Neural crest cell (in vitro differentiated cells): ENCODE results near the gene DMRT3. TPM values are rescaled to one million over a fixed set of nuclear protein-coding genes. Genes with fewer than 3 reads are reported as not detected.

Experiments used
- DNase-seq: peaks from one replicate; pipeline ENCODE4 v3.0.0; 2021; ENCODE audit warnings: low read depth, mixed read lengths, low spot score
- H3K27ac Mint-ChIP-seq: one replicate; pipeline ENCODE4 v1.8.0; 2021; ENCODE audit warnings: mild to moderate bottlenecking, mixed read lengths; ENCODE audit not compliant: unreplicated experiment
- H3K27me3 Mint-ChIP-seq: 2 replicates; pipeline ENCODE4 v1.8.0; 2021; ENCODE audit warnings: low read depth, mild to moderate bottlenecking, mixed read lengths
- H3K36me3 Mint-ChIP-seq: 2 replicates; pipeline ENCODE4 v1.8.0; 2021; ENCODE audit warnings: low read depth, mild to moderate bottlenecking, mixed read lengths
- H3K4me1 Mint-ChIP-seq: 2 replicates; pipeline ENCODE4 v1.8.0; 2021; ENCODE audit warnings: mixed read lengths
- H3K4me3 Mint-ChIP-seq: one replicate; pipeline ENCODE4 v1.8.0; 2021; ENCODE audit warnings: mild to moderate bottlenecking, mixed read lengths
- H3K9me3 Mint-ChIP-seq: 2 replicates; pipeline ENCODE4 v1.8.0; 2021; ENCODE audit warnings: mixed read lengths
- CTCF ChIP-seq: fragments of 200-600 bp; sonication (generic); conservative IDR thresholded peaks from 2 replicates; pipeline ENCODE4 v1.5.0; 2021; ENCODE audit warnings: antibody characterized with exemption, mild to moderate bottlenecking
- total RNA-seq: library from RNA; stranded (reverse); gene quantifications from 2 replicates; pipeline ENCODE4 v1.2.1, GENCODE V29; 2021

The DMRT3 gene
- total RNA-seq, 1 donor from 2014 or later: not detected

DNA sequence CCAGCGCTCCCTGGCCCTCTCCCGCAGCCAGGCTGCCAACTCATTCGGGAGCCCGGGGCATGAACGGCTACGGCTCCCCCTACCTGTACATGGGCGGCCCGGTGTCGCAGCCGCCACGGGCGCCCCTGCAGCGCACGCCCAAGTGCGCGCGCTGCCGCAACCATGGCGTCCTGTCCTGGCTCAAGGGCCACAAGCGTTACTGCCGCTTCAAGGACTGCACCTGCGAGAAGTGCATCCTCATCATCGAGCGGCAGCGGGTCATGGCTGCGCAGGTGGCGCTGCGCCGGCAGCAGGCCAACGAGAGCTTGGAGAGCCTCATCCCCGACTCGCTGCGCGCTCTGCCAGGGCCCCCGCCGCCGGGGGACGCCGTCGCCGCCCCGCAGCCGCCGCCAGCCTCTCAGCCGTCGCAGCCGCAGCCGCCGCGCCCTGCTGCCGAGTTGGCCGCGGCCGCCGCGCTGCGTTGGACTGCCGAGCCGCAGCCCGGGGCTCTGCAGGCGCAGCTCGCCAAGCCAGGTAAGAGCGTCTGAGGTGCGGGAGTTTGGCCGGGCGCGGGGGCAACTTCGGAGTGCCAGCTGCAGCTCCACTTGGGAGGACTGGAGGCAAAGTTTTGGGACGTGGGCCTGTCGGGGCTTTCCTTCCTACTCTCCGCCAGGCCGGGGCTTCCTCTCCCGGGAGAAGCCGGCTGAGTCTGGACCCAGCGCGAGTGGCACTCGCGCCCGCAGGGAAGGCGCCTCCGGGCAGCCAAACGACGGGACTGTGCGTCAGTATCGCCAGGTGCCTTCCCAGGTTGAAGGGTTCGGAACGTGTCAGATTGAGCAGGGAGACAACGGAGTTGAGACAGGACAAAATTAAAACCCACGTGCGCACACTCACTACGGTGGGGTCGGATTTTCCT, 735 bp downstream of the DMRT3 start:
- Mint-ChIP-seq H3K27ac (no peak overlapping the region), H3K9me3 (no peaks in the 10 kb centered on the region), H3K27me3 (peaks cover 93% of the 10 kb centered on the region), H3K4me3 (no peak overlapping the region), H3K36me3 (no peaks in the 10 kb centered on the region), H3K4me1 (peaks cover 20% of the 10 kb centered on the region)
- DNase-seq: no peak
- no peak for TF ChIP-seq CTCF

GRCh38 chr9:977838-978830, 1.7 kb downstream of the DMRT3 start:
- peaks cover 16% of the 10 kb centered on the region for H3K4me1 Mint-ChIP-seq

DNA sequence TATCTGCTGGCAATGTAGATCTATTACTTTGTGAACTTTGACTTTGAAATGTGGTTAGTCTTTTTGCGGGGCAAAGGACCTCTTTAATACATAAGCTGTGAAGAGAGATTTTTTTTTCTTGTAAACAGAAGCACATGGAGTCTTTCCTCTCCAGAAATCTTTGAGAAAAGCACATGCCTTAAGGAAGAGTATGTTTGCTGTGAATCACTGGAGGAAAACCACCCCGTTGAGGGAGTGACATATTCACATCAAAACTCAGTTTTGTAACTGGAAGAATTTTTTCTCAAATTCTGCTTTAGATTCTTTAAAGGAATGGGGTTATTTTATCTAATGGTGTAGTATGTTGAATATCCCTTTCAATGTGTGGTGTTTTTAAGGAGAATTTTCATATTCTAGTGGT, 3.5 kb downstream of the DMRT3 start:
- TF ChIP-seq CTCF: no peak
- H3K27me3 Mint-ChIP-seq: peaks cover 93% of the 10 kb centered on the region
- H3K4me1 Mint-ChIP-seq: peaks cover 5% of the 10 kb centered on the region
- no peaks in the 10 kb centered on the region for H3K36me3 Mint-ChIP-seq
- no peak overlapping the region for H3K27ac Mint-ChIP-seq
- no peaks in the 10 kb centered on the region for H3K9me3 Mint-ChIP-seq
- no peak overlapping the region for H3K4me3 Mint-ChIP-seq
- no peak for DNase-seq

More at GRCh38 chr9:977838-978830, 1.7 kb downstream of the DMRT3 start:
- Mint-ChIP-seq H3K36me3 (no peaks in the 10 kb centered on the region), H3K27ac (no peak overlapping the region), H3K9me3 (no peaks in the 10 kb centered on the region), H3K4me3 (peak overlapping the region; percentile 52), H3K27me3 (peaks cover 93% of the 10 kb centered on the region)
- DNase-seq: no peak
- no peak for TF ChIP-seq CTCF

GRCh38 chr9:980640-981039, 4.2 kb downstream of the DMRT3 start:
- no peak for TF ChIP-seq CTCF
- H3K4me1 Mint-ChIP-seq: peaks cover 4% of the 10 kb centered on the region

DNA sequence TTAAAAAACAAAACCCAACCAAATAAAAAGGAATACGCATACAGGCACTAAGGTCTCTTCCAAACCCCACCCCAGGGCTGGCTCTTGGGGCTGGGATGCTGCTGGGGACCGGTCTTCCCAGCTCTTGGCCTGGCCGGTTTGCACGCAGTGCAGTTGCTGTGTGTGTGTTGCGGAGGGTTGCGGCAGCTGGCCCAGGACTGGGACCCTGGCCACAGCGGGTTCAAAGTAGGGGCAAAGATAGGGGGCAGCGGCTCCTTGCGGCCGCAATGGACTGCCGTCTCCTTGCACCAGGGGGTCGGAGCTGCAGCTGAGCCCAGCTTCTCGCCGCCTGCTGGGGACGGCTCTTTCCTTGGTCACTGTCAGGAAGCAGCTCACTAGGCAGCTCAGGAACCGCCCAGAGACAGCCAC, 5.0 kb downstream of the DMRT3 start:
- Mint-ChIP-seq H3K4me1 (no peaks in the 10 kb centered on the region), H3K9me3 (no peaks in the 10 kb centered on the region), H3K4me3 (no peak overlapping the region), H3K36me3 (no peaks in the 10 kb centered on the region), H3K27me3 (peaks cover 93% of the 10 kb centered on the region), H3K27ac (no peak overlapping the region)
- no peak for DNase-seq
- no peak for TF ChIP-seq CTCF

More at GRCh38 chr9:980640-981039, 4.2 kb downstream of the DMRT3 start:
- DNase-seq: no peak
- Mint-ChIP-seq H3K9me3 (no peaks in the 10 kb centered on the region), H3K4me3 (no peak overlapping the region), H3K27ac (no peak overlapping the region), H3K27me3 (peaks cover 93% of the 10 kb centered on the region), H3K36me3 (no peaks in the 10 kb centered on the region)
